CD4-positive, alpha-beta T cell treated with Interleukin-21 for 1 hour (primary cell): ENCODE data around the gene CIDEA.

Source experiments
- DNase-seq: peaks from one replicate; pipeline ENCODE4 v3.0.0-alpha.2; 2020

CIDEA gene

GRCh38 chr18:12276736-12277554, 22.8 kb downstream of the CIDEA start:
- no peak for DNase-seq

- DNase-seq = no peak
These were observed 24.1 kb downstream of the CIDEA start for GRCh38 chr18:12278215-12278671.

GRCh38 chr18:12278741-12279682, 24.9 kb downstream of the CIDEA start:
- no peak for DNase-seq

DNA sequence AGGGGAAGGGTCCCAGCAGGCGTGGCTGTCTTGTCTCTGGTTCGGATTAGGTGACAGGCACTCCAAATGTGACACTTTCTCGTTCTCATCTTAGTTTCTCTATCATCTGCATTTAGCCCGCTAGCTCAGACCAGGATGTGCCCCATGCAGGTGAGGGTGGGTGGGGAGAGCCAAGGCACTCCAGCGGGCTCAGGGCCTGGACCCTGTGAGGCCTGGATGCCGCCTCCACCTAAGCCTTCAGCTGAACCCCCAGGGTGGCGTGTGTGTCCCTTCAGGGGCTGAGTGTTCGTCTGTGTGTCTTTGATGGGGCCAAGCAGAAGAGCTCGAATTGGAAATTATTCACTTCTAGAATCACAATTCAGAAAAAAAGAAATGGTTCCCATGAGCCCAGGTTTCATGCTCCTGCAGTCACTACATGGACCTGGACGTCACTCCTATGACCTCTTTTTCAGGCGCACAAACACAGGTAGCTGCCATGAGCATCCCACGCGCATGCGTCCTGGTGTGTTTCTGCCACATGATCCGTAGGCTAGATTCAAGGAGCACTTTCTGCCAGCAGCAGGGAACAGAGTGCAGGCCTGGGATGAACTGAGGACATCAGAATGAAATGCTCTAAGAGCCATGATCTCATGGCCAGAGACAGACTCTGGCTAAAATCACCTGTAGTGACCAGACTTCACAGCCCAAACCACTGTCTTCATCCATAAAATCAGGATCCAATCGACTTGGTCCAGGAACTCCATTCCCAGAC, 25.8 kb downstream of the CIDEA start:
- no peak for DNase-seq

DNA sequence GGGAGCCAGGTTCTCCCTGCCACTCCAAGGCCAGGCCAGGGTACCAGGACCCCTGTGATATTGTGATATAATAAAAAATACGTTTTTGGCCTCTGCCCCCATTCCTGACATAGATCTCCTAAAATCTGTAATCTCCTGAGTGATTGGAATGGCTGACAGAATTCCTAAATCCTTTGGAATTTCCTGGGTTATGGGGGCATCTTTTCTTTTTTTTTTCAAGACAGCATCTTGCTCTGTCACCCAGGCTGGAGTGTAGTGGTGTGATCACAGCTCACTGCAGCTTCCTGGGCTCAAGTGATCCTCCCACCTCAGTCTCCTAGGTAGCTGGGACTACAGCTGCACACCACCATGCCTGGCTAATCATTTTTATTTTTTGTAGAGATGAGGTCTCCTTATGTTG, 27.7 kb downstream of the CIDEA start:
- no peak for DNase-seq

- DNase-seq = no peak
These were observed 28.4 kb downstream of the CIDEA start for GRCh38 chr18:12282442-12283039.

GRCh38 chr18:12283256-12283655, 29.1 kb downstream of the CIDEA start:
- no peak for DNase-seq

DNA sequence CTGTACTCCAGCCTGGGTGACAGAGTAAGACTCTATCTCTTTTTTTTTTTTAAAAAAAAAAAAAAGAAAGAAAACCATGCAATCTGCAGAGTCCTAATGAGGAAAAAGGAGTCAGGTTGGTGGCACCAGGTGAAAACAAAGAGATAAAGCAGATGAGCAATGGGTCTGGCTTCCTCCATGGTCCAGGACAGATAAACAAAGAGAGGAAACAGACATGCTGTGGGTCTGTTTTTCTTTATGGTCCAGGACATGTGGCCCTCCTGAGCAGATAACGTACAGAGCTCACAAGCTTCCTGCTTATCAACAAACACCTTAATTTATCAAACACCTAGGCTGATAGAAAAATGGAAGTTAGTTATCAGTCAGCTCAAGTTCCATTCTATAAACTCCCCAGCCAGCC, 29.5 kb downstream of the CIDEA start:
- DNase-seq = no peak

GRCh38 chr18:12287131-12287681, 33.0 kb downstream of the CIDEA start:
- DNase-seq = no peak

GRCh38 chr18:12287684-12288402, 33.7 kb downstream of the CIDEA start:
- no peak for DNase-seq

GRCh38 chr18:12288403-12288755, 34.2 kb downstream of the CIDEA start:
- DNase-seq = no peak

GRCh38 chr18:12290086-12290485, 35.9 kb downstream of the CIDEA start:
- DNase-seq = no peak

- no peak for DNase-seq
These were observed 37.0 kb downstream of the CIDEA start for GRCh38 chr18:12291161-12291560.

- no peak for DNase-seq
These were observed 37.5 kb downstream of the CIDEA start for GRCh38 chr18:12291690-12292089.

GRCh38 chr18:12293831-12294230, 39.7 kb downstream of the CIDEA start:
- no peak for DNase-seq

DNA sequence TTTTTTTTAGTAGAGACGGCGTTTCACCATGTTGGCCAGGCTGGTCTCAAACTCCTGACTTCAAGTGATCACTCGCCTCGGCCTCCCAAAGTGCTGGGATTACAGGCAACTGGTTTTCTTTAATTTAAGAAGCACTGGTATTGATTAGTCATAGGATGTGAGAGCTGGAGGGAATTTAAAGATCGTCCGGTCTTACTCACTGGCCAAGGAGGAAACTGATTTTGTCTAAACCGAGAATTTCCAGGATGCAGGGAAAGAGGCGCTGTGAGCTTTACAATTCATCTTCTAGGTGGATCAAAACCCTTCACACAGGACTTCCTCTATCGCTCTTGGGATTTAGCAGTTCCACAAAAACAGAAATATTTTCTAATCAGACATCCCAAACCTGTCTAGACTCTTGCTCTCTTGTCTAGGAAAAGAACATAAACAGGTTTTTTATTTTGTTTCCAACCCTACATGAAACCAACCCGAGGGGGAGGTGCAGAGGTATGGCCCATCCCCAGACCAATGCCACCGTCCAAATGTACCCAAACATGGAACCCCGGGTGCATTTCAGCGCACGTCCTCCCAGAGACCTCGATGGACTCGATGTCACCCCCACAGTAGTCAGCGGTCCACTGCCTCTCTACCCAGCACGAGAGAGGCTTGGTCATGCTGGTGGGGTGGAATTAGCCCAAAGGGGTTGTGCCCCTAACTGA, 41.4 kb downstream of the CIDEA start:
- no peak for DNase-seq

DNA sequence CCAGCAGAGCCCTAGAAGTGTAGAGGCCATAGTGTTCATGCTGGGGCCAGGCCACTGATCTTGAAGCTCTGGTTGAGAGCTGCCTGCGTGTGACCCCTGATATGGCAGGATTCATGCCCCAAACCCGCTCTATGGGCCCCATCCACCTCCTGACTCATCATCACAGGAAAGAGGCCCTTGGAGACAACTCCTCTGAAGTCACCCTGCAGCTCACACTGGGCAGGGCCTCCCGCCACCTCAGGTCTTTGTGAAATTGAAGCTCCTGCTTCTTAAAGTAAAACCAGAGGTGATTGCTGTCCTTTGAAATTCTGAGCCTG, 41.9 kb downstream of the CIDEA start:
- DNase-seq = no peak

- DNase-seq = no peak
These were observed 42.3 kb downstream of the CIDEA start for GRCh38 chr18:12296457-12296856.

- DNase-seq = no peak
These were observed 45.7 kb downstream of the CIDEA start for GRCh38 chr18:12299862-12300261.

GRCh38 chr18:12301263-12302005, 47.3 kb downstream of the CIDEA start:
- DNase-seq = no peak
